Activated CD8-positive, alpha-beta T cell treated with anti-CD3 and anti-CD28 coated beads for 36 hours (primary cell): ENCODE results near the gene WDR54. TPM values are rescaled to one million over a fixed set of nuclear protein-coding genes. Genes with fewer than 3 reads are reported as not detected.

Experiments used
- ATAC-seq: fragments of 200-7000 bp; cut with Tn5 transposase; one replicate; pipeline ENCODE4 v1.10.0; 2021; ENCODE audit warnings: mild to moderate bottlenecking, moderate library complexity
- CTCF ChIA-PET: fragments of 350-600 bp; sonication (Branson Sonifier 250); formaldehyde crosslinking; loops from one replicate; lab custom pipeline; 2021; ENCODE audit warnings: antibody characterized with exemption; lab: Charles Lee
- POLR2A ChIA-PET: fragments of 350-600 bp; sonication (Branson Sonifier 250); formaldehyde crosslinking; loops from one replicate; lab custom pipeline; 2021; ENCODE audit warnings: antibody characterized with exemption; lab: Charles Lee
- DNase-seq: peaks from one replicate; pipeline ENCODE4 v3.0.0-alpha.2; 2020
- H3K27ac Mint-ChIP-seq: one replicate; pipeline ENCODE4 v1.8.0; 2021; ENCODE audit warnings: mild to moderate bottlenecking, mixed read lengths
- H3K27me3 Mint-ChIP-seq: one replicate; pipeline ENCODE4 v1.8.0; 2021; ENCODE audit warnings: mixed read lengths
- H3K36me3 Mint-ChIP-seq: one replicate; pipeline ENCODE4 v1.8.0; 2021; ENCODE audit warnings: low read depth, mixed read lengths
- H3K4me1 Mint-ChIP-seq: one replicate; pipeline ENCODE4 v1.8.0; 2021; ENCODE audit warnings: low read depth, mixed read lengths
- H3K4me3 Mint-ChIP-seq: one replicate; pipeline ENCODE4 v1.8.0; 2021; ENCODE audit warnings: mild to moderate bottlenecking, moderate library complexity, mixed read lengths
- H3K9me3 Mint-ChIP-seq: one replicate; pipeline ENCODE4 v1.8.0; 2021; ENCODE audit warnings: mixed read lengths
- CTCF ChIP-seq: fragments of 200-600 bp; IDR thresholded peaks from one replicate; pipeline ENCODE4 v1.8.0; 2022; ENCODE audit warnings: antibody characterized with exemption, mild to moderate bottlenecking
- intact Hi-C: fragments of 100-400 bp; cut with micrococcal nuclease; formaldehyde crosslinking; loops from one replicate; pipeline ENCODE4 v1.10.0; 2022
- total RNA-seq, 2 experiments: library from RNA; stranded (reverse); gene quantifications; one replicate each; pipeline ENCODE4 v1.2.3, GENCODE V29; 2021

WDR54 gene
- total RNA-seq, 2 experiments from 2014 or later: 129 to 132 TPM

- H3K36me3 Mint-ChIP-seq: no peaks in the 10 kb centered on the region
- H3K4me1 Mint-ChIP-seq: no peaks in the 10 kb centered on the region
- DNase-seq (no peak), ATAC-seq (no peak)
- no peak overlapping the region for H3K27ac Mint-ChIP-seq
- ChIA-PET CTCF (no interaction called here), POLR2A (no interaction called here)
- intact Hi-C loops: no loop called here
- H3K27me3 Mint-ChIP-seq: peaks cover 11% of the 10 kb centered on the region
- H3K9me3 Mint-ChIP-seq: no peaks in the 10 kb centered on the region
- H3K4me3 Mint-ChIP-seq: no peak overlapping the region
- TF ChIP-seq CTCF: no peak
Observed at GRCh38 chr2:74407682-74408081, 13.8 kb upstream of the WDR54 start.

- no peaks in the 10 kb centered on the region for H3K9me3 Mint-ChIP-seq
- no peak for TF ChIP-seq CTCF
- POLR2A ChIA-PET: interaction anchor here (1.3 kb wide), 1 partner anchor 21 kb away, joined by 4 read pairs; no protein-coding TSS in a partner anchor
Observed at GRCh38 chr2:74413001-74413698, 8.4 kb upstream of the WDR54 start.

GRCh38 chr2:74414441-74414840 is 7.1 kb upstream of the WDR54 start:
- no peak for TF ChIP-seq CTCF
- intact Hi-C loops: no loop called here
- ATAC-seq: no peak
- peak overlapping the region; percentile 54 for H3K4me3 Mint-ChIP-seq
- H3K36me3 Mint-ChIP-seq: no peaks in the 10 kb centered on the region
- H3K27me3 Mint-ChIP-seq: peaks cover 6% of the 10 kb centered on the region
- POLR2A ChIA-PET: interaction anchor here (1.3 kb wide), 1 partner anchor 23 kb away, joined by 3 read pairs; no protein-coding TSS in a partner anchor
- CTCF ChIA-PET: interaction anchor here (1.0 to 1.5 kb wide), 2 partner anchors 13 to 22 kb away, joined by 3 to 6 read pairs; no protein-coding TSS in a partner anchor
- H3K27ac Mint-ChIP-seq: no peak overlapping the region
- DNase-seq: no peak
- H3K9me3 Mint-ChIP-seq: no peaks in the 10 kb centered on the region
- peaks cover 11% of the 10 kb centered on the region for H3K4me1 Mint-ChIP-seq

More at GRCh38 chr2:74413001-74413698, 8.4 kb upstream of the WDR54 start:
- intact Hi-C loops: no loop called here
- ATAC-seq: no peak
- Mint-ChIP-seq H3K36me3 (no peaks in the 10 kb centered on the region), H3K4me3 (no peak overlapping the region), H3K4me1 (peaks cover 11% of the 10 kb centered on the region), H3K27ac (no peak overlapping the region), H3K27me3 (peaks cover 9% of the 10 kb centered on the region)
- CTCF ChIA-PET: interaction anchor here (1.0 to 1.1 kb wide), 2 partner anchors 21 to 163 kb away, joined by 3 to 6 read pairs; no protein-coding TSS in a partner anchor
- DNase-seq: no peak

GRCh38 chr2:74414881-74415761 is 6.4 kb upstream of the WDR54 start:
- ATAC-seq (peak; percentile 57), DNase-seq (peak; percentile 25)
- H3K27ac Mint-ChIP-seq: no peak overlapping the region
- intact Hi-C loops: no loop called here
- POLR2A ChIA-PET: interaction anchor here (1.3 kb wide), 1 partner anchor 23 kb away, joined by 3 read pairs; no protein-coding TSS in a partner anchor
- H3K4me1 Mint-ChIP-seq: peaks cover 14% of the 10 kb centered on the region
- H3K36me3 Mint-ChIP-seq: no peaks in the 10 kb centered on the region
- no peak for TF ChIP-seq CTCF
- peak overlapping the region; percentile 54 for H3K4me3 Mint-ChIP-seq
- no peaks in the 10 kb centered on the region for H3K9me3 Mint-ChIP-seq
- H3K27me3 Mint-ChIP-seq: peaks cover 5% of the 10 kb centered on the region
- CTCF ChIA-PET: interaction anchor here (1.0 to 1.5 kb wide), 4 partner anchors 9 to 80 kb away, joined by 3 read pairs; no protein-coding TSS in a partner anchor
